Neural progenitor cell (in vitro differentiated cells): ENCODE measurements around the gene OMP.

Experiments used
- CTCF ChIP-seq: fragments of 200-600 bp; sonication (generic); IDR thresholded peaks from 2 replicates; pipeline ENCODE4 v1.5.1; 2017; ENCODE audit warnings: antibody characterized with exemption, mild to moderate bottlenecking
- EZH2phosphoT487 ChIP-seq: fragments of 200-600 bp; sonication (generic); IDR thresholded peaks from 2 replicates; pipeline ENCODE4 v1.6.1; 2017; ENCODE audit warnings: antibody characterized with exemption

GRCh38 chr11:77119531-77119936, 16.9 kb downstream of the OMP start:
- TF ChIP-seq EZH2phosphoT487 (no peak), CTCF (no peak)
